HG03196 (cell line): ENCODE results near the gene CERS3.
A peak's percentile ranks its signal among the peaks of the same experiment; 100 is the strongest.

ENCODE experiments used
- ATAC-seq: cut with Tn5 transposase; IDR thresholded peaks from one replicate; pipeline ENCODE4 v1.9.1; 2021; ENCODE audit not compliant: unreplicated experiment

Gene CERS3

GRCh38 chr15:100528833-100529428 is at the start of gene CERS3:
Gene CERS3 (minus strand): TSS chr15:100528950. CDS start chr15:100501849, 27,101 bp downstream.
- no peak for ATAC-seq

GRCh38 chr15:100573526-100573925 is 44.8 kb upstream of the CERS3 start:
- ATAC-seq: no peak

- no peak for ATAC-seq
These were observed 43.7 kb upstream of the CERS3 start for GRCh38 chr15:100572362-100572983.

GRCh38 chr15:100571592-100572167 is 42.9 kb upstream of the CERS3 start:
- no peak for ATAC-seq

- ATAC-seq: peak; percentile 82
These were observed 42.1 kb upstream of the CERS3 start for GRCh38 chr15:100570735-100571313.

DNA sequence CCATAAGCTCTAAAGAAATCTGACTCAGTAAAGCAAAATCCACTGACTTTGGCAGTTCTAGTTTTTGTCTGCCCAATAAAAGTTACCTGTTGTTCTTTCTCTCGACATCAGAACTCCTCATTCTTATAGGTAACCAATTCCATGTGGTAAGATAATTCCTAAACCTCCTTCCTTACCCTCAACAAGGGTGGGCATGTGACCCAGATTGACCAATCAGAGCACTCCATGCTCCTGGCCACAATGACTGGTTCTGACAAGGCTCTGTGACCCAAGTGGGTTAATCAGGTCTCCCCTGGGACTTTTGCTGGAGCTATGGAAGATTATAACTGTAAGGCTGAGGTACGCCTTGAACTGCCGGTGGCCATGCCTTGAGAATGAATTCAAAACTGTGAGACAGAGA is 41.5 kb upstream of the CERS3 start:
- ATAC-seq: peak; percentile 23

DNA sequence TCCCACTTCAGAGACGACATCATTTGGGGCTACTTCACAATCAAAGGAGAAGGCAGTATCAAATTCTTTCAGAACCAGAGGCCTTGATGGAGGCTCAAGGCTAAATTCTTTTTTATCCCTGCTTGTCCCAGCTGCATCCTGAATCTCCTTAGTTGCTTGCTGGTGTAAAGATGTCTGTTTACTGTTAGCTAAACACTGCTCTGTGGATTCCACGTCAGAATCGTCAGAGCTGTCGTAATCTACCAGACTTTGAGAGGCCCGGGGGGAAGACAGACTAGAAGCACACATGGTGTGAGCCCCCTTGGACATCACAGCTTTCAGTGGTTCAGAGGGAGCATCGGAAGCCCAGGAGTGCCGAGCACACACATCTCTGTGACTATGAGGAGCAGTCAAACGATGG is 40.6 kb upstream of the CERS3 start:
- no peak for ATAC-seq

DNA sequence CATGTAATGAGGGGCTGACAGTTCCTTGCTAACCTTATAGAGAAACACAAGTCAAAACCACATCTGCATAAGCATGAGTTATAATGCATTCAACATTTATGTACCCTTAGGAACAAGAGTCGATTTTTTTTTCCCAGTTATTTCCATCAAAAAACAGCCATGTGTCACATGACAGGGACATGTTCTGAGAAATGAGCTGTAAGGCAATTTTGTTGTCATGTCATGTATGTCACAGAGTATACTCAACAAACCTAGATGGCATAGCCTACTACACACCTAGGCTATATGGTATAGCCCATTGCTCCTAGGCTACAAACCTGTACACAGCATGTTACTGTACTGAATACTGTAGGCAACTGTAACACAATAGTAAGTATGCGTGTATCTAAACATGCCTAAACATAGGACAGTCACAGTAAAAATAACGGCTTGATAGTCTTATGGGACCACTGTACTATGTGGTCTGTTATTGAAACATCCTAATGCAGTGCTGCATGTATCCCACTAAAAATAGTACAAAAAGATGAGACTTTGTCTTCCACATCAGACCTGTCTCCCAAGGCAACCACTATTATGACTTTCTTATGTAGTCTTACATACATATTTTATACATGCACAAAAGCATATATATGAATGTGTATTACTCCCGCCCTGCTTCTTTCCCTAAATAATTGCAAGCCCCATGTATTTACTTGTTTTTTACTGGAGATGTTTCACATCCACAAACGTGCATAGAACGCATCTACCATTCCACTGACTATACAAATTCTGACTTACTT is 38.3 kb upstream of the CERS3 start:
- ATAC-seq: no peak

GRCh38 chr15:100565591-100565990 is 36.8 kb upstream of the CERS3 start:
- no peak for ATAC-seq

DNA sequence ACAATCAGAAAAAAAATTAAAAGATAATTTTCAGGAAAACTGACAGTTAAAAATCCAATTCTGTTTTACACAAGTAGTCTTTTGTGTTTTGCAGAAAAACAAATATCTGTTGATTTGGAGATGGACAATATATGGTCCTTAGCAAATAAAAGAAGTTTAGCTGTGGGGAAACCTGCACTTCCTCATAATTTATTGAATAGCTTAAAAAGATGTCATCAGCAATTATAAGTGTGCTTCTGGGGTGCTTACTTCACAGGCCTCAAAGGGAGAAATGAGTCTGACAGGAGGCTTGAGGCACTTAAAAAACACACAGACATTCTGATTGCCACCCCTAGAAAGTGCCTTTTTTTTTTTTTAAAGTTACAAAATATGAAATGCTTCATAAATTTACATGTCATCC is 31.6 kb upstream of the CERS3 start:
- ATAC-seq: no peak

GRCh38 chr15:100559330-100559729 is 30.6 kb upstream of the CERS3 start:
- no peak for ATAC-seq

GRCh38 chr15:100558771-100559254 is 30.1 kb upstream of the CERS3 start:
- ATAC-seq: no peak

DNA sequence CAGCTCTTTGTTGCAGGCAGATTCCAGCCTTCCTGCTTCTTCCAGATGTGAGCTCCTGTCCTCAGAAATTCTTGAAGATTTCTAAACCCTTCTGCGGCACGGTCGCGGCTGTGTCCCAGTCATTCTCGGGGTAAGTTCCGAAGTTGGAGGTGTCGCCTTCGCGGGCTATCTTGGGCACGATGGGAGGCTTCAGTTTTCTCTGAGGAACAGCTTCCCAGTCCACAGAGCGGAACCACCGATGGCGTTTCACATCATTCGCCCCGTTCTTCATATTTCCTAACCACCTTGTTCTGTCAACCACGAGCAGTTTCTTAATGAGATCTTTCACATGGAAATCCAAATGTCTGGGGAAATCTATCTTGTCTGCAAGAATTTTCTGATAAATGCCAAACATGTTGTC is 24.7 kb upstream of the CERS3 start:
- no peak for ATAC-seq

DNA sequence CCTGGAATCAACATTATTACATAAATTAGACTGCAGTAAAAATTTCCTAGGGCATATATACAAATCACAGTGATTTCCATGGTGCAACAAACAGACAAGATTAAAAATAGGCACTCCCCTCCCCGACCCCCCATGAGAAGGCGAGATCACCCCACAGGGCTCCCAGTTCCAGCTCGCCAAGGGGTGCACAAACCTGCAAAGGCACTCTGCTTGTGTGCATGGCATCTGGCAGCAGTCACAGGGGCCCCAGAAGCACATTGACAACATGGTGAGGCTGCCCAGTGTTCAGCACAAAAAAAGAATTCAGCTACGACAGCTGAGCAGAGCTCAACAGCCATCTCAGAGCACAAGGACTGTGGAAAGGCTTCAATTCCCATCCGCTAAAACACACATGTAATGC is 19.2 kb upstream of the CERS3 start:
- no peak for ATAC-seq

DNA sequence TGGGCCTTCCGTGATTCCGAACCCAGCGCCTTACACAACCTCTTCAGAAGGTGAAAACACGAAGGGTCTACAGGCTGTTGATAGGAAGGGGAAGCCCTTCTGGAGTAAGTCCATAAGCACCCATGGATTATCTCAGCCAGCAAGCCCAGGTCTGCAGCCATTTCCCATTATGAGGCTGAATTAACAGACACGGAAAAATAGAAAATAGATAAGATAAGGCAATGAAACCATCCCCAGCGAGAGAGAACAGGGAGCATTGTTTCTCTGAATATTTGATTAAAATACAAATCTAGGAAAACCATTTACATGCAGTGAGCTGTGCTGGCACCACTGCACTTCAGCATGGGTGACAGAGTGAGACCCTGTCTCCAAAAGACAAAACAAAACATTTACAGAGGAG is 16.2 kb upstream of the CERS3 start:
- no peak for ATAC-seq

GRCh38 chr15:100544338-100544841 is 15.6 kb upstream of the CERS3 start:
- ATAC-seq: no peak

DNA sequence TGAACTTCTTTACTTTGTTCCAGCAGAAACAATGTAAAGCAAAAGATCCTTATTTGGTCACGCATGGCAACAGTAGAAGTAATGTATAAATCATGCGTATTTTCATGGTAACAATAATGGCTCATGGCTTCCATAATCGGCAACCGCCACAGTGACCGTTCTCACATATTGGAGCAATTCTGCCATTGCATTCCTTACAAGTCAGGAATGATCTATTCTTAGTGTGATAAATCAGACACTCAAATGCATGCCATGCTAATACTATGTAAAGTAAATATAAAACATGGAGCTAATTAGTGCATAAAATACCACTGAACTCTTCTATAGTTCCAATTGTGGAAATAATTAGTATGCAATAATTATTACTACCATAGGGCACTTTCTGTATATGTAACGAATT is 13.5 kb upstream of the CERS3 start:
- ATAC-seq: no peak

GRCh38 chr15:100537331-100537730 is 8.6 kb upstream of the CERS3 start:
- ATAC-seq: peak; percentile 79

DNA sequence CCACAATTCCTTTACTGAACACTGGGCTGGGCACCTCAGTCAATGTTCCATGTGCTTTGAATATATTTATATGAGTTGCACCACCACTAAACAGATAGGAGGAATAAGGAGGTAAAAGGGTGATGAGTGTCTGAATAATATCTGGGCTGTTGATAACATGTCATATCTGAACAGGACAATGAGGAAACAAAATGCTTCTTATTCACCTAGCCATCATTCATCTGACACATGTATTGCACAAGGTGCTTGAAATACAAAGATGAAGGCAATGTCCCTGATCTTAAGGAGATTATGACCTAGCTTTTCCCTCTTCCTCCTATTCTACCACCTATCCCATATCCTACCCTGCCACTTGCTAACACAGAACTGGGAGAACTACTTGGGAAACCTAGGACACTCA is 8.0 kb upstream of the CERS3 start:
- no peak for ATAC-seq

DNA sequence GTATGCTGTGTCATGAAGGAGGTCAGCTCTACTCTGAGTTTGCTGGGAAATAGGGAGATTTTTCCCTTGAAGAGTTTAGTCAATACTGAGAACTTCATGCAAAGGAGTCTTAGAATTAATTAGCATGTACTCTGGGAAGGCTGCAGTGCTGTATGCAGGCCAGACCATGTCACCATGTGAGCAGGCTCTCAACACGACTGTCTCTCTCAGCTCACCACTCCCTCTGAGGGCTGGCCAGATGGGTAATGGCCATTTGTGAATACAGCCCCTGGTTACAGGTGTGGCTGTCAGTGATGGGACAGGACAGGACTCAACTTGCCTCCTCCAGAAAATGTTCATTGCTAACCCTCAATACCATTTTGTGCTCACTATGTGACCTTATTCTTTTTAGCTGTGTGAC is 5.1 kb upstream of the CERS3 start:
- ATAC-seq: no peak

GRCh38 chr15:100531823-100532327 is 3.1 kb upstream of the CERS3 start:
- no peak for ATAC-seq
